ENCODE measurements around the gene PITPNM3.
A peak's percentile ranks its signal among the peaks of the same experiment; 100 is the strongest.

The PITPNM3 gene

GRCh38 chr17:6568184-6568758 is 11.9 kb upstream of the PITPNM3 start:
- peaks cover 3% of the 10 kb centered on the region for H3K36me3 Mint-ChIP-seq (ENCODE audit: low read depth)
- TF ChIP-seq CTCF (IDR thresholded peaks at IDR 0.05; ENCODE audit: unreplicated experiment in 3 of 3) = no peak
- H3K4me3 Mint-ChIP-seq = no peak overlapping the region
- peaks cover 38% of the 10 kb centered on the region for H3K4me1 Mint-ChIP-seq
- H3K27me3 Mint-ChIP-seq (ENCODE audit: low read depth) = no peaks in the 10 kb centered on the region
- H3K27ac Mint-ChIP-seq = peak overlapping the region; percentile 52 to 61 (median 53)
- no peaks in the 10 kb centered on the region for H3K9me3 Mint-ChIP-seq

DNA sequence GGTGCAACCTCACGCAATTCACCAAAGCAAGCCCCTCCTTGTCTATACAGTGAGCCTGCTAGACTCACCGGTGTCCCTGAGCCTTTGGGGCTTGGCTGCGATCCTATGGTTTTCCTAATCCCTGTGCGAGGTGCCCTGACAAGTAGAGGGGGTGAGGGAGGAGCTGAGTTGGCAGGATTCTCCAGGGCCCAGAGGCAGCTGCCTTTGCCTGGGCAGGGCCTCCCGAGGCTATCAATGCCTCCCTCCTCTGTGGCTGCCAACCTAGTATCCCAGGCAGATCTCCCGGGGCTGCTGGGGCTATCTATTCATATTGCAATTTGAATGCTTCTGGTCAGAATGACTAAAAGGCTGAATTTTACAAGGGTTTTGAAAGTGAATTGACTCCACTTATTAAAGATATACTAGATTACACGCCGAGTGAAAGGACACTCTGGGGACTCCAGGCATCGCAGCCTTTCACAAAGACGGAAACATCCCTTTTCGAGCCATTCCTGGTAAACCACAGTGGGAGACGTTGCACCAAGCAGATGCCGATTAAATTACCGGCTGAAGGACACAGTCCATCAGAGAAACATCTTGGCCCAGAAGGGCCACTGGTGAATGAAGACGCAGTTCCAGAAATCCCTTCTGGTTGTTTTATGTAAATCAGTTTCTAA is 11.3 kb upstream of the PITPNM3 start:
- H3K36me3 Mint-ChIP-seq (ENCODE audit: low read depth) = peaks cover 3% of the 10 kb centered on the region
- H3K27ac Mint-ChIP-seq = peak overlapping the region; percentile 41 to 53 (median 52)
- H3K27me3 Mint-ChIP-seq (ENCODE audit: low read depth) = no peaks in the 10 kb centered on the region
- peaks cover 38% of the 10 kb centered on the region for H3K4me1 Mint-ChIP-seq
- no peaks in the 10 kb centered on the region for H3K9me3 Mint-ChIP-seq
- no peak for TF ChIP-seq CTCF (IDR thresholded peaks at IDR 0.05; ENCODE audit: unreplicated experiment in 3 of 3)
- H3K4me3 Mint-ChIP-seq = no peak overlapping the region

DNA sequence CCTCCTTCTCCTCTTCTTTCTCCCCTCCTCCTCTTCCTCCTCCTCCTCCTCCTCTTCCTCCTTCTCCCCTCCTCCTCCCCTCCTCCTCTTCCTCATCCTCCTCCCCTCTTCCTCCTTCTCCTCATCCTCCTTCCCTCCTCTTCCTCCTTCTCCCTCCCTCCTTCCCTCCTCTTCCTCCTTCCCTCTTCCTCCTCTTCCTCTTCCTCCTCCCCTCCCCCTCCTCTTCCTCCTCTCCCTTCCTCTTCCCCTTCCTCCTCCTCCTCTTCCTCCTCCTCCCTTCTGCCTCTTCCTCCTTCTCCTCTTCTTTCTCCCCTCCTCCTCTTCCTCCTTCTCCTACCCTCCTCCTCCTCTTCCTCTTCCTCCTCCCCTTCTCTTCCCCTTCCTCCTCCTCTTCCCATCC is 5.1 kb upstream of the PITPNM3 start:
- Mint-ChIP-seq H3K27ac (no peak overlapping the region), H3K4me1 (peaks cover 25% of the 10 kb centered on the region), H3K27me3 (ENCODE audit: low read depth) (peaks cover 9% of the 10 kb centered on the region), H3K9me3 (no peaks in the 10 kb centered on the region), H3K36me3 (ENCODE audit: low read depth) (no peaks in the 10 kb centered on the region), H3K4me3 (no peak overlapping the region)
- no peak for TF ChIP-seq CTCF (IDR thresholded peaks at IDR 0.05; ENCODE audit: unreplicated experiment in 3 of 3)

- no peak overlapping the region for H3K27ac Mint-ChIP-seq
- TF ChIP-seq CTCF (IDR thresholded peaks at IDR 0.05; ENCODE audit: unreplicated experiment in 3 of 3) = no peak
- H3K36me3 Mint-ChIP-seq (ENCODE audit: low read depth) = no peaks in the 10 kb centered on the region
- H3K4me1 Mint-ChIP-seq = peaks cover 25% of the 10 kb centered on the region
- H3K9me3 Mint-ChIP-seq = no peaks in the 10 kb centered on the region
- H3K27me3 Mint-ChIP-seq (ENCODE audit: low read depth) = peaks cover 10% of the 10 kb centered on the region
- peak overlapping the region in 1 of 3 experiments; percentile 15 for H3K4me3 Mint-ChIP-seq
Observed at GRCh38 chr17:6560496-6560895, 4.1 kb upstream of the PITPNM3 start.

DNA sequence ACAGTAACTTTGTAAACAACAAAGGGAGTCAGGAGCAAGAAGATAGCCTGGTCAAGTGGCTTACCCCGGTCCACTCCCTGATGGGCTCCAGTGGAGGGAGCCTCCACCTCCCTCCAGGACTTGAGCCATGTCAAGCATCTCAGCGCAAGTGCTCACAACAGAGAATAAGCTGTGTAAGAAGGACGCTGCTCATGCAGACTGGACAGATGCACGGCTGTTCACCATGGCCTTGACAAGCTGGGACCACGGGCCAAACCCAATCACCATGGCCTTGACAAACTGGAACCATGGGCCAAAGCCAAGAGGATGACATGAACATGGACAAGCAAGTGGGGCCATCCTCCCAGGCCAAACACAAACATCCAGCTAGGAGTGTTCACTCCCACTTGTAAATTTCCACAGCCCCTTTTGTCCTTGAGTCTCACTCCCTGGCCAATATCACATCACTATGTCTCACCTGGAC is 3.4 kb upstream of the PITPNM3 start:
- Mint-ChIP-seq H3K27ac (peak overlapping the region in 2 of 3 experiments; percentile 7 to 92), H3K4me3 (peak overlapping the region in 1 of 3 experiments; percentile 15), H3K27me3 (ENCODE audit: low read depth) (peaks cover 18% of the 10 kb centered on the region), H3K36me3 (ENCODE audit: low read depth) (no peaks in the 10 kb centered on the region), H3K4me1 (peaks cover 28% of the 10 kb centered on the region), H3K9me3 (no peaks in the 10 kb centered on the region)
- TF ChIP-seq CTCF (IDR thresholded peaks at IDR 0.05; ENCODE audit: unreplicated experiment in 3 of 3) = no peak

Measured in nephron (organoid).